Urinary bladder (tissue), 4 donors: Measurements from ENCODE around the gene UNC5B. TPM values are rescaled to one million over a fixed set of nuclear protein-coding genes. Genes with fewer than 3 reads are reported as not detected.
"Not testable (repeated sequence)": the region's sequence is repeated elsewhere in the genome, so short reads cannot be mapped to it uniquely, and the experiment has no call there.

Experiments
- DNase-seq: peaks from one replicate; pipeline ENCODE4 v3.0.0-alpha.2; 2015; ENCODE audit errors: extremely low spot score
- H3K27ac ChIP-seq: one replicate; pipeline ENCODE4 v1.5.1; 2013; ENCODE audit warnings: low read depth, mild to moderate bottlenecking, moderate library complexity
- H3K36me3 ChIP-seq: one replicate; pipeline ENCODE4 v1.6.1; 2013; ENCODE audit warnings: mild to moderate bottlenecking, moderate library complexity; ENCODE audit not compliant: insufficient read depth
- H3K4me1 ChIP-seq: one replicate; pipeline ENCODE4 v1.6.1; 2013; ENCODE audit warnings: mild to moderate bottlenecking, moderate library complexity; ENCODE audit not compliant: insufficient read depth
- H3K4me3 ChIP-seq: one replicate; pipeline ENCODE4 v1.5.1; 2013; ENCODE audit warnings: low read depth, low read length
- WGBS: extraction: QIAGEN DNeasy Blood & Tissue Kit; methylation state at CpG from one replicate; pipeline ENCODE4 v1.1.7; 2013; 5-methylcytosine and 5-hydroxymethylcytosine counted together
- polyA plus RNA-seq: library from polyadenylated mRNA; stranded (reverse); fragments of 200-250 nt; gene quantifications from one replicate; pipeline ENCODE4 v1.2.3, GENCODE V29; 2013
- total RNA-seq: library from RNA; depleted of rRNA; stranded (reverse); fragments of >200 nt; gene quantifications from one replicate; pipeline ENCODE4 v1.2.3, GENCODE V29; 2014
- donor health status: healthy with polysubstance abuse.
- donor health status: healthy.

Gene UNC5B
- total and polyA plus RNA-seq, 2 donors, result 10.1 to 12.8 TPM

DNA sequence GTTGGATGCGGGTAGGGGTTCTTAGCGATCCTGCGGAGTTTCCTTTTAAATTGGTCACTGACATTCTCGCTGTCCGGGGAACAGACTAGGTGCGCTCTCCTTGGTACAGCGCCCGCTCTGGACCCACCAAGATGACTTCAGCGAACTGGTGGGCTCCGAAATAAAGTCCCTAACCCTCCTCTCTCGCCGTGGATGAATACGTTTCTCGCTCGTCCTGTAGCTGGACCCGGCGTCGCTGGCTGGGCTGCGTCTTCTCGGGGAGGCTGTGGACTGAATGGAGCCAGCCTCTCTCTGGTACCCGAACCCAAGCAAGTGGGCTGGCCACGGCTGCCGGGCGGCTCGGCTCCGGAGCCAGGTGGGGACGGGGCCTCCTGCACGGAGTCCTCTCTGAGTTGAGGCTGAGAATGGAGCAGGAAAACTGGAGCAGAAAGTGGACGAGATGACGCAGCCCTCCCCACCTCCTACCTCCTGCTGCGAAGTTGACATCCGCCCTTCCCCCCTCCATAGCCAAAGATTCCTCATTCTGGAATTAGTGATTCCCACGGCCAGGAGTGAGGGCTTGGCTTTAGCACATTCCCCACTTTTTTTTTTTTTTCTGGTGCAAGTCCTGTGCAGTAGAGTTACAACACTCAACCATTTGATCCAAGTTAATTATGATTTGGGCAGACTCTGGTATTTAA, 1.5 kb downstream of the UNC5B start:
- DNase-seq, result no peak
- peak overlapping the region; percentile 85 for H3K4me3 ChIP-seq
- peak overlapping the region; percentile 73 for H3K27ac ChIP-seq
- WGBS, result 7% methylated on average over 33 of the region's 33 CpGs
- H3K4me1 ChIP-seq, result no peaks in the 10 kb centered on the region
- H3K36me3 ChIP-seq, result no peaks in the 10 kb centered on the region

DNA sequence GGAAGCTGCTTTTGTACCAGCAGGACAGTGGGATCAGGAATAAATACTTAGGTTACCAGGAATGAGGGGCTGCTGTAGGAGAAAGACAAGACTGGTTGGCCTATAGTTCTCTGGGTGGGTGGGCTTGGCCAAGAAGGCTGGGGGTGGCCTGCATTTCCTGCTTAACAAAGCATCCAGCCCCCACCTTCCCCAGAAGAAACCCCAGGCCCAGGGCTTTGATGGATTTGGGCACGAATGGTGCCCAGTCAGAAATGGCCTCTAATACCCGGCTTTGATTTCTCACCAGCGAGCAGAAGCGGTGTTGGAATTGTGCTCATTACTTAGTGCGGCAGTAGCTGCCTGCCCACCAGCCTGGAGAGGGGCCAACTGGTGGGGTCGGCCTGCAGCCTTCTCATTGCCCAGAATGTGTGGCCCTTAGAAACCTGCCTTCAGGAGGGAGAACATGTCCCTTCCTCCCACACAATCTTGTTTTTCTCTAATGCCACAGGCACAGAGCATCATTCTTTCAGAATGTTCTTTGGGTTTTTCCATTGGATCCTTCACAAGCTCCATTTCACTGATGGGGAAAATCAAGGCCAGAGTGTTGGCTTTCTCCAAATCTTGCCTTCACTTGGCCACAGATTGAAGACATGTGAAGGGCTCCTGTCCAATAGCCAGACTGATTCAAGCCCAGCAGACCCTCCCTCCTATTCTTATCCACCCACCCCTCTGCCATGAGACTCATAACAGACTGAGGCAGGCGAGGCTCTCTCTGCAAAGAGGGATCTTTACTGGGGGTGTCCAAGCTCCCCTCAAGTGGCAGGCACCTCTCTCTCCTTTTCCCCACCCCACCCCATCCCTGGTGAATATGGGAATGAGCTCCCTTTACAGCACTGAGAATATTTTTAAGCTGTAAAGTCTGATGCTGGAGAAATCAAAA, 2.5 kb downstream of the UNC5B start:
- no peaks in the 10 kb centered on the region for H3K36me3 ChIP-seq
- peak overlapping the region; percentile 85 for H3K4me3 ChIP-seq
- no peak for DNase-seq
- no peak overlapping the region for H3K27ac ChIP-seq
- no peaks in the 10 kb centered on the region for H3K4me1 ChIP-seq
- 87% methylated on average over 7 of the region's 7 CpGs for WGBS

- WGBS, result 81% methylated on average over 1 of the region's 1 CpG
- peak overlapping the region; percentile 92 for H3K27ac ChIP-seq
- no peak overlapping the region for H3K4me3 ChIP-seq
- no peak for DNase-seq
- no peaks in the 10 kb centered on the region for H3K36me3 ChIP-seq
- no peaks in the 10 kb centered on the region for H3K4me1 ChIP-seq
Observed at GRCh38 chr10:71216363-71216695, 4.0 kb downstream of the UNC5B start.

DNA sequence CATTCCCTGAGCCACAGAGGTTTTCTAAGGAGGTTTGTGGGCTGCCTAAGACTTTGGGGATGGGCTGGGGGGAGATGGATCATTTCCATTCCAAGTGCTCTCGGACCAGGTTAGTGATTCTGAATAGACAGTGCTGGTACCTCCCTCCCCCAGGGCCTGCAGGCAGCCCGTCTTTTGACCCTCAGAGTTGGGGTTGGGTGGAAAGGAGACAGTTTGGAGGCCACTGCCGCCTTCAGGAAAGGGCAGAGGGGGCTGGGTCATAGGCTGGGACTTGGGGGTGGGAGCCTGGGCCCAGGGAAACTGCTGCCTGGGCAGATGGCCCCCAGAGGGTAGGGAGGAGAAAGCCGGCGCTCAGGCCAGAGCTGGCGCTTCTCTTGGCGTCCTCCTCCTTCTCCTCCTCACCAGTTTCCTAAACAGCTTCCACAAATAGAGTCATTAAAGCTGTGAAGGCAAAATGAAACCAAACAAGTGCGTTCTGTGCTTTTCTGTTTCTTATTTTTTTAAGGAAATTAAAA, 4.4 kb downstream of the UNC5B start:
- peak overlapping the region; percentile 92 for H3K27ac ChIP-seq
- peak overlapping the region; percentile 46 for H3K4me3 ChIP-seq
- H3K36me3 ChIP-seq, result no peaks in the 10 kb centered on the region
- WGBS, result 31% methylated on average over 8 of the region's 8 CpGs
- H3K4me1 ChIP-seq, result no peaks in the 10 kb centered on the region
- DNase-seq, result no peak

- Histone ChIP-seq H3K36me3 (no peaks in the 10 kb centered on the region), H3K27ac (peak overlapping the region; percentile 92), H3K4me3 (peak overlapping the region; percentile 46), H3K4me1 (no peaks in the 10 kb centered on the region)
- no peak for DNase-seq
- 3% methylated on average over 57 of the region's 57 CpGs for WGBS
Observed at GRCh38 chr10:71217266-71218045, 5.1 kb downstream of the UNC5B start.

DNA sequence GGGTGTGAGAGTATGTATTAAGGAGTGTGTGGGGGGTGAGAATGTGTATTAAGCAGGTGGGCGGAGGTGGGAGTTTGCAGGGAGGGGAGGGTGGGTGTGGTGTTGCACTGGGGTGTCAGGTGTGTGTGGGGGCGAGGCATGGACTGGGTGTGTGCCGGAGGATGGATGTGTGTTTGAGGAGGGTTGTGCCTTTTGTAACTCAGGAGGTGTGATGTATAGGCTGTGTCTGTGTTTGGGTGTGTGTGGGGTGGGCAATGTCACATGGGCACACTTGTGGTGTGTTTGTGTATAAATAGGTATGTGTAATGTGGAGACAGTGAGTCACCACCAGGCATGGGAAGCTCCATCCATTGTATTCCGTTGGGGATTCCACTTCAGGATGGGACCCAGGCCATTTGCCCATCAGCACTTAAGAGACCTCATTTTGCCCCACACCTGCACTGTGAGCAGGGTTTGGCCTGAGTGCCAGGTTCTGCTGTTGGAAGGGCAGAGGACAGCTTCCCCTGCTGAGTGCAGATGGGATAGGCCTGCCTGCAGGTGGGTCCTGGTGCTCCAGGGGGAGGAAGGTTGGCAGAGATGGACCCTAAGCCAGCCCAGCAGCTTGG, 5.8 kb downstream of the UNC5B start:
- Histone ChIP-seq H3K4me3 (no peak overlapping the region), H3K36me3 (no peaks in the 10 kb centered on the region), H3K27ac (no peak overlapping the region), H3K4me1 (no peaks in the 10 kb centered on the region)
- no peak for DNase-seq
- WGBS, result 76% methylated on average over 4 of the region's 4 CpGs

DNA sequence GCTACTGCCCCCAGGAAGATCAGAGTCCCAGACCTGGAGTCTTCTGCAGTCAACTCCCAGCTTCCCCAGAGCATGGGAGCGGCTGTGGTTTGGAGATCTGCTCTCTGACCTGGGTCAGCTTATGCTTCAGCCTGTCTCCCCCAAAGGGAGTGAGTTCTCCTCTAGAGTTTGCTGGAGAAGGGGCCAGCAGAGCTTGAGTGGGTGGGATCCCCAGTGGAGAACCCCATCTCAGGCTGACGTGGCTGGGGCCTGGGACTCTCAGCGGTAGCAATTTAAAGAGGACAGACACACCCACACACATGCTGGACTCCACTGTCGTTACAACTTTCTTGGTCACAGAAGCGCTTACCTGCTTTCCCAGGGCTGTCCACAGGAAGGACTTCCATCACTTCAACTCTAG, 6.3 kb downstream of the UNC5B start:
- H3K4me1 ChIP-seq, result no peaks in the 10 kb centered on the region
- H3K4me3 ChIP-seq, result no peak overlapping the region
- 84% methylated on average over 5 of the region's 5 CpGs for WGBS
- no peak for DNase-seq
- no peaks in the 10 kb centered on the region for H3K36me3 ChIP-seq
- no peak overlapping the region for H3K27ac ChIP-seq

DNA sequence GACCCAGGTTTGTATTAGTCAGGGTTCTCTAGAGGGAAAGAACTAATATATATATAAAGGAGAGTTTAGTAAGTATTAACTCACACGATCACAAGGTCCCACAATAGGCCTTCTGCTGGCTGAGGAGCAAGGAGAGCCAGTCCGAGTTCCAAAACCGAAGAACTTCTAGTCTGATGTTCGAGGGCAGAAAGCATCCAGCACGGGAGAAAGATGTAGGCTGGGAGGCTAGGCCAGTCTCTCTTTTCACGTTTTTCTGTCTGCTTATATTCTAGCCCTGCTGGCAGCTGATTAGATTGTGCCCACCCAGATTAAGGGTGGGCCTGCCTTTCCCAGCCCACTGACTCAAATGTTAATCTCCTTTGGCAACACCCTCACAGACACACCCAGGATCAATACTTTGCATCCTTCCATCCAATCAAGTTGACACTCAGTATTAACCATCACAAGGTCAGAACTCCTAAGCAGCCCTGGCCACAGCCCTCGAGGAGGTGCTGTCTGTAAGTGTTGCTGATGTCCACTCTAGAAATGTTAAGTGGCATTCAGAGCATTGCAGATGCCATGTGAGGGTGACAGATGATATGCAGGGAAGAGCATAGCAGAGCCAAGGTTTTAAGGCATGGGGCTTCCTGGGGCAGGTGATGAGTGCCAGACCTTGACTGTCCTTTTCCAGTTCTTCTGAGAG, 7.0 kb downstream of the UNC5B start:
- DNase-seq, H3K27ac ChIP-seq, H3K36me3 ChIP-seq, H3K4me1 ChIP-seq, H3K4me3 ChIP-seq: not testable (repeated sequence)
- 83% methylated on average over 7 of the region's 7 CpGs for WGBS

DNA sequence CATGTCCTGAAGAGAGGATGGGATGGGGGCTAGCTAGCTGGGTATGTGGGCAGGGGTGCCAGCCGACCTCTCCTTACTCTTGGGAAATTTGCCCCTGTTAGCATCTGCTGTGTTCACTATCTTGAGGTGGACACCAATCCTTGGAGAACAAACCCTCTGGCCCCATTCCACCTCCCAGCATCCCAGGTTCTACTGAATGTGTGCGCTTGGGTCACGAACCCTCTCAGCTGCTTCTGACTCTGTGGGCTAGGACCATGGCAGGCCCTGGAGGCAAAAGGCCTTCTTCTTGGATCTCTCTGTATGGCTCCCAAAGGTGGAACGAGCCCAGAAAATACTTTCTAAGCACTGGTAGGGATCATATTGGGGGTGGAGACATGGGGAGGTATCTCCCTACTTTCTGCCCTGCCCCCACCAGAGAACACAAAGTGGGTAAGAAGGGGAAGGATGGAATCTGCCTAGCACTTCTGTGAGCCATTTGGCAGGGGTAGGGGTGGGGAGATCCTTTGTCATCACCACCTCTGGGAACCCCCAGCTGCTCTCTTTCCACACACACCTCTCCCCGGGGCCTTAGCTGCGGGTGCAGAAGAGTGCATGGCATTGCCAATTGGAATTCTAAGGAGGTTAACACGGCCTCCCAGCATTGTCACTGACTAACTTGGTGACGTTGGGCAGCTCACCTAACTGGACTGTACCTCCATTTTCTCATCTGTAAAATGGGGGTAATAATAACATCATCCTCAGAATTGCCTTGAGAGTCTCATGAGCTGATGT, 7.7 kb downstream of the UNC5B start:
- no peak for DNase-seq
- no peak overlapping the region for H3K4me3 ChIP-seq
- H3K4me1 ChIP-seq, result no peaks in the 10 kb centered on the region
- H3K27ac ChIP-seq, result no peak overlapping the region
- no peaks in the 10 kb centered on the region for H3K36me3 ChIP-seq
- 92% methylated on average over 8 of the region's 8 CpGs for WGBS

- Histone ChIP-seq H3K36me3 (no peaks in the 10 kb centered on the region), H3K27ac (no peak overlapping the region), H3K4me3 (no peak overlapping the region), H3K4me1 (no peaks in the 10 kb centered on the region)
- WGBS, result 70% methylated on average over 12 of the region's 12 CpGs
- no peak for DNase-seq
Observed at GRCh38 chr10:71220689-71221540, 8.5 kb downstream of the UNC5B start.

GRCh38 chr10:71221586-71222202, 9.3 kb downstream of the UNC5B start:
- Histone ChIP-seq H3K27ac (no peak overlapping the region), H3K4me3 (no peak overlapping the region), H3K4me1 (no peaks in the 10 kb centered on the region), H3K36me3 (no peaks in the 10 kb centered on the region)
- no peak for DNase-seq
- 87% methylated on average over 5 of the region's 5 CpGs for WGBS
